HG03280 (cell line): Measurements from ENCODE around the gene COMT.

Source experiments
- ATAC-seq: cut with Tn5 transposase; IDR thresholded peaks from one replicate; pipeline ENCODE4 v1.9.1; 2021; ENCODE audit warnings: mild to moderate bottlenecking, moderate library complexity; ENCODE audit not compliant: unreplicated experiment

Gene COMT

DNA sequence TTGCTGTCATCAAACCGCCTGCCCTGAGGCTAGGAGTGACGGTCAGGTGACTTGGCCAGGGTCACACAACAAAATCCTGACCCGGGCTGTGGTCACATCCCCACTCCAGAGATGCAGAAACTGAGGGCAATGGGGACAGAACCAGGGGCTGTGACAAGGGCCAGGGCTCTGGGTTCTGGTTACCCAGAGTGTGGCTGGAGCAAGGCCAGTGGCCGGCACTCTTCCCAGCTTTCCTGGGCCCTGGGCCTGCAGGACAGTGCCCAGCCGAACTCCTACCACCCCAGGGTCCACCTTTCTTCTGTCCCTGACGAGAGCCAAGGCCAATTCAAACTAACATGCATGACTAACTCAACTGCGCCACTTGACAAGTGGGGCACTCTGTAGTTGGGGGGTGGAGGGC, 39.2 kb downstream of the COMT start:
- ATAC-seq, result no peak

DNA sequence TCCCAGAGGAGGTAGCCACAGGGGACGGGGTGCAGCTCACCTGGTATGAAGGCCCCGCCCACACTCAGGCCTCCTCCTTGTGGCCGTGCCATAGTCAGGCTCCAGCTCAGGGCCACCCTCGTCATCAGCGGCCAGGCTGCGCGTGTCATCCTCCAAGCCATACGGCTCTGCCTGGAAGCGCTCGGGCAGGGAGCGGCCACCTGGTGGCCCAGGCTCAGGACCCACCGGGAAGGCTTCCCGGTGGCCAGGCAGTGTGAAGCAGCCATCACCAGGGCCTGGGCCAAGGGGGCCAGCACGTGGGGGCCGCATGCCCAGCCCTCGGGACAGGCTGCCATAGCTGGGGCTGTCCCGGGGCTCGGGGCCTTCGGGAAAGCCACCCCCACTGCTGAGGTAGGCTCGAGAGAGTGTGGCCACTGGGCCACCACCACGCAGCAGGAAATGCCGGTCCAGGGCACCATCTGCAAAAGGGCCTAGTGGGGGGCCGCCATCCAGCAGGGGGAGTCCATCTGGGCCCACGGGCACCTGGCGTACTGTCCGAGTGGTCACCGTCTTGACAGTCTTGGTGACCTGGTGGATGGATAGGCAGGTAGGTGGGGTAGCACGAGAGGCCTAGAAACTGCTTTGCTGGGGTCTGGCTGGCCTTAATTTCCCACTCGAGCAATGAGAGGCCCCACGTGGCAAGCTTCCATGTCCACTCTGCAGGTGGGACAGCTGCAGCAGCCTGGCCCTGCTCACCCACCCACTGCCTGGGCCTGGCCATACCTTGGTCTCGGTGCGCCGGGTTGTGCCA, 39.8 kb downstream of the COMT start:
- ATAC-seq, result no peak

DNA sequence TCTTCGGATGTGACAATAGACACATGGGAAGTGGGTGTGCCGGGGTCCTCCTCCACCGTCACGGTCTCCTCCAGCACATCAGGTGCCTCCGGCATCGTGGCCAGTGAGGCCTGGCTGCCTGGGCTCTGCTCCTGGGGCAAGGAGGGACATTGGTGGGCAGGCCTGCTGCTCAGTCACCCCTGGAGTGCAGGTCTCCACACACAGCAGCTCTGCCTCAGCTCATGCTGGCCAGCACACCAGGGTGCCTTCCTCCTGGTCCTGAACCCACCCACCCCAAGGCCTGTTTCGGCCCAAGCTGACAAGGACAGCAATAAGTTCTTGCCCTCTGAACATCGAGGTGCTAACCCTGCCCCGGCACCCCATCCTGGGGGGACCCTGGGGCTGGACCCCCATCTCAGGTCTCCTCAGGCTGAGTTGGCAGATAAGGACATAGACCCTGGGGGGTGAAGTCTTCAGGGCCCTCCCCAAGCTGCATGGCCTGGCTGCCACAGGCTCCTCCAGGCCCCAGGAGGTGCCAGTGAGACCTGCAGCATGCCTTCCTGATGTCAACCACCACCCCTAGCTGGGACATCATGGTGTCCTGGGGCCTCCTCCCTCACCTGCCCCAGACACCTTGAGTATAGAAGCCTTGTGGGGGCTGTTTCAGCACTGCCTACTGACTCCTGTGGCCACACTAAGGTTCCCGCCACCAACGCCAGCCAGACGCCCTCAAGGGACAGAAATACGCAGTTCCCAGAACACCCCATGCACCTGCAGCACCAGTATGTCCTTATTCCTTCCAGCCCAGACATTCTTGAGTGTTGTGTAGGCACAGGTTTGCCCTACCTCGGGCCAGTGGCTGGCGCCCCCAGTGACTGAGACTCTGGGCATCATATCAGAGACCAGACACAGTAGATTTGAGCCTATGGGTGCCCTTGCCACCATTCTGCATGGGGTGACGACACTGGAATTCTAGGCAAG, 40.7 kb downstream of the COMT start:
- no peak for ATAC-seq

DNA sequence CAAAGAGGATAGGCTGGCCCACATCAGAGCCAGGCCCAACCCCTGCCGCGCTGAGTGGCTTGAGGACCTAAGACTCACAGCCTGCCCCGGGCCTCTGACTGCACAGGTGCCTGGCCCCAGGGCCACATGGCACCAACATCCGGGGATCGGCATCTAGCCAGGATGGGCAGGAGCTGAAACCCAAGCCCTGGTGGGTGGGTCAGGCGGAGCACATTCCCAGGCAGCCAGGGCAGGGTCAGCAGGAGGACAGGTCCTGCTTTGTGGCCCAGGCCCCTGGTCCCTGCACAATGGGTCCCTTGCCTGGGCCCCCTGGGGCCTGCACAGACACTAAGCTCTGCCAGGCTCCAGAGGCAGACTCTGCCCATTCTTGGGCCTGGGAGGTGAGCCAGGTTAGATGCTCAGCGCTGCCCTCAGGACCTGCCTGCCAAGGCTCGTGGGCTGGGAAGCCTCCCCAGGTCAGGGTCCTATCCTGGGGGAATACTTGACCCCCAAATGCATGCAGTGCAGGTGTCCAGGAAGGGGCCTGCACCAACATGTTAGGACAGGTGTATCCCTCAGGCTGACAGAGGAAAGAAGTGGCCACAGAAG, 41.5 kb downstream of the COMT start:
- no peak for ATAC-seq

DNA sequence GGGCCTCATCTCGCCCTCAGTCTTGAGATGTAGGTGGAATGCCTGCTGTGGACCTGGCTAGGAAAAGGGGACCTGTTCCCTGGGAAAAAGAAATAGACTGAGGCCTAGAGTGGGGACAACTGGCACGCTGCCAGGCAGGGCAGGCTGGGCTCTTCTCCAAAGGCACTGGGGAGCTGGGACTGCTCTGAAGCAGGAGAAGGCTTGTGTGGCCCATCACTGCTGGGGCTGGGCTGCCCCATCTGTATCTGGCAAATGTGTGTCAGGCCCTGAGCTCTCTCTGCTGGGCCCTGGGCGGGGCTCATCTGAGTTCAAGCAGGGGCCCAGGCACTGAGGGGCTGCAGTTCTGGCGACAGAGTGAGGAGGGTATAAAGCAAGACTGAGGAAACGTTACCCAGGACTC, 42.2 kb downstream of the COMT start:
- ATAC-seq, result no peak

DNA sequence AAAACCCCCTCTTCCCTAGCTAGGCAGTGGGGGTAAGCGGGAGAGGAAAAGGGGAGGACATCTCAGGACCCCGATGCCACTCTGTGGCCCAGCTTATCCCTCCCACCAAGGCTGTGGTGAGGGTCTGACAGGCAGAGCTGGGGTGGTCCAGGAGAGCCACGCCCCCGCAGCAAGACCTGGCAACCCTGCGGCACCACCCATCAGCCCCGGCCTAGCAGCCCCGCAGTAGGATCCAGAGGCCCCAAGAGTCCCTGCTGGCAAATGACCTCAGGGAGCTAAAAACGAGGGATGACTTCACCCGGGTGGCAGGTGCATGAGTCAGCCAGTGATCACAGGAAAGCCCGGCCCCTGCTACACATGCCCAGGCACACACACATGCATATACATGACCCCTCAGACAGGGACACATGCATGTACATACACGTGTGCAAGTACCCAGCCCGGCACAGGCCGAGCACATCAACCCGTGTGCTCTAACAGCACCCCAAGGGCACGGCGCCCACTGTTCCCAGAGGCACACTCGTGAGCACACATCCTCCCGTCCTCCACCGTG, 42.7 kb downstream of the COMT start:
- no peak for ATAC-seq

DNA sequence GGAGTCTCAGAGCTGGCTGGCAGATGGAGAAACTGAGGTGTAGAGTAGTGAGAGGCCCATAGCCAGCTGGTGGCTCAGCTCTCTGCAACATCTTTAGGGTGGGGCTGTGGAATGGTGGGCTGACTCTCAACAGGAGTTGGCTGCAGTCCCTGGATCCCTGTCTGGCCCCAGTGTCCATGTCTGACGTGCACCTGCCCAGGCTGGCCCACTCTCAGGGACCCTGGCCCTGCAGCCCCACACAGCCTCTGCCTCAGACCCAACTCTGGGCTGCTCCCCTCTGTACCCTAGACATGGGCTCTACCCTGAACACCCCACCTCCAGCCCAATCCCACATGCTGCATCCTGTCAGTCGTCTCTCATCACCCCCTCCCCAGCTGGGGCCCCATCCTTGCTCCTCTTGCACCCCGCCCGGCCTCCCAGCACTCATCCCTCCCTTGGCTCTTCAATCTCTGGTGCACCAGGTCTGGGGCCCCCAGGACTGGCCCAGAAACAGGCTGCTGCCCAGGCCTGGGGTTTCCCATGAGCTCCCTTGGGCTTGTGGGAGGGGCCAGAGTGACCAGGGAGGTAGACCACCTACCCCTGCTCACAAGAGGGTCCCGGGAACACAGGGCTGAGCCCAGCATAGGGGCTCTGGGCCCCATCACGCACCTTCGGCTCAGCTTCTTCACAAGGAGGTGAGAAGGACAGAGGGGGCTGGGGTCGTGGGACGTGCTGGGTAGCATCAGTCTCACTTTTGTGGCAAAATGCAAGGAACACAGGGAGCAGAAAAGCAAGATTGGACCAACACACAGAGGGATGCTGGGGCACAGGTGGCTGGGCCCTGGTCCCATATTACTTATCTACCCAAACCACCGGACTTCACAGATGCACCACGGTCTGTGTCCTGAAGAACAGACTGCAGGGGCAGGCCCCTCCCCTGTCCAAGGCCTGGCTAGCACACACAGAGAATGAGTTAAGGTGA, 43.6 kb downstream of the COMT start:
- no peak for ATAC-seq

DNA sequence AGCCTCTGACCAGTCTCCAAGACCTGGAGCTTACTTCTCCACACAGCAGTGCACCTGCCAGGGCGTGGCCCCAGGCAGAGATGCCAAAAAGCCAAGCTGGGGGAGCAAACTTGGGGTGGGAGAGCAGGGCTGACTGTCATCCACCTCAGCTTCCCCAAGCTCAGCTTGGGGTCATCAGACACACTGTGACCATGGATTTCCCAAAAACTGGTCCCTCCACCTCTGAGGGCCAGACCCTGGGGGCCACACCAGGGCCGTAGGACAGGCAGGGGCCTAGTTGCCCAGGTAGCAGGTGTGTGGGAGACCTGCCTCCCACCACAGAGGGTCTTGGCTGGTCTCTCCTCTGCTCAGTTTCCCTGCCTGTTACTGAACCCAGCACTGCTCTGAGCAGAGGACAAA, 44.4 kb downstream of the COMT start:
- ATAC-seq, result no peak

DNA sequence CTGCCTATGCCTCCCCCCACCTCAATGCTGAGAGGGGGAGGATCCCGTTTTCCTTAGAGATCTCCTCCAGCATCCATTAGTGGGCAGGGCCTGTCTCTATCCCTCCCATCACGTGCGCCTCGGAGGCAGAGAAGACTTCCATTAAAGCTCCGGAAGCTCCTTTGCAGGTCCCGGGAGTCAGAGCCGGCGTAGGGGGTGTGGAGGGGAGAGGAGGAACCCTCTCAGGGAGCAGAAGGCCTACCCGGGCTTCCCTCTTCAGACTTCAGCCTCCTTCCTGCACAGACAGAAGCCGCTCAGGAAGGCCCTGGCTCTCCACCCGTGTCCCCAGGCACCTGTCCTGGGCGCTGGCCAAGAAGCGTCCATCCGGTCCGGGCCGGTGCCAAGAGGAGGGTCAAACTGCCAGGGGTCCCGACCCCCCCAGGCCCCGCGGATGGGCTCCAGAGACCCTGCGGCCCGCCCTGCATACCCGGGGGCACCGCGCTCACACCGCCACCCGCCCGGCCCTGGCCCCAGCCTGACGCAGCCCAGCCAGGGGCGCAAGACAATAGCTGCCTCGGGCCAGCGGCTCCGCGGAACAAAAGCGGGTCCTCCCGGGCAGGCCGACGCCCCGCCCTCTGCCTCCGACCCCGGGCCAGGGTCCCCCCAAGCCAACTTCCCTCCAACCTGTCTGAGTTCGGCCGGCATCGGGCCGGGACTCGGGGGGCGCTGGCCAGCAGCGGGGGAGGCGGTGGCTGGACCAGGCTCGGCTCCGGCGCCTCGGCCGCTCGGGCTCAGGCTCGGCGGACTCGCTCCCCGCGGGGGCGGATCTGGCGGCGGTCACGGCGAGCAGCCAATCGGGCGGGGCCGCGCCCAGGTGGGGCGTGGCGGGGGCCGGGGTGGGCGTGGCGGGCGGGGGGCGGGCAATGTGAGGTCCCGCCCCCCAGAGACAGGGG, 45.1 kb downstream of the COMT start:
- ATAC-seq, result no peak

DNA sequence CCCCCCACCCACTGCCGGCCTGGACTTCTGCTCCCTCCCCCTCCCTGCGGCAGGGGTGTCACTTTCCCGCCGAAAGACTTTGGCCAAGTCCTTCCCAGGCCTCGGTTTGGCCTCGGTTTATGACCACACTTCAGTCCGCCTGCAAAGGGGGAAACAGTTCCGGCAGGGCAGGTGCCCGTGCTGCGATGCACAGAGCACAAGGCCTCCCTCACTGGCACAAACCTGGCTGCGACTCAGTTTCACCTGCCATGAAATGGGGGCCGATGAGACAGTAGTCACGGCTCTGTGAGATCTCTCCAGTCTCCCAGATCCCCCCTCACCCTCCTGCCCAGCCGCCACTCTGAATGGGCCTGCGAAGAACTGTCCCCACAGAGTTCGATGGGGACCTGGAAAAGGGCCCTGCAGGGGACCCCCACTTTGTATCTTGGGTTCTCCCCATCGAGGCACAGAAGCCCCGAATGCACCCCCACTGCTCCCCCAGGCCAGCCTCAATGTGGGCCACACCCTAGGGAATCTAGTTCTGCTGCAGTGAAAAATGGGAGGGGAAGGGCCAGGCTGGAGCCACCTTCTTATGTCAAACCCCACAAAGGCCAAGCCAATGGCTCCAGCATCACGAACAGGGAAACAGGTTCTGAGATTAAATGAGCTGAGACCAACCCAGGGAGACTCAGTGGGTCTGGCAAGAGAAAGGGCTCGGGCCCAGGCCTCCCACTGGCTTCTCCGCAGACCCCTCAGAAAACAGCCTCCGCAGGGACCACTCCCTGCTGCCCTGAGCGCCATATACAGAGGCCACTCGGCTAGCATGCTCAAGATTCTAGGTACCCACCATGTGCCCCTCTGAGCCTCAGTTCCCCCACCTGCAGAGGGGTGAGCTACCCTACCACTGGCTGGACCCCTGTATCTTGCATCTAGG, 46.1 kb downstream of the COMT start:
- no peak for ATAC-seq

DNA sequence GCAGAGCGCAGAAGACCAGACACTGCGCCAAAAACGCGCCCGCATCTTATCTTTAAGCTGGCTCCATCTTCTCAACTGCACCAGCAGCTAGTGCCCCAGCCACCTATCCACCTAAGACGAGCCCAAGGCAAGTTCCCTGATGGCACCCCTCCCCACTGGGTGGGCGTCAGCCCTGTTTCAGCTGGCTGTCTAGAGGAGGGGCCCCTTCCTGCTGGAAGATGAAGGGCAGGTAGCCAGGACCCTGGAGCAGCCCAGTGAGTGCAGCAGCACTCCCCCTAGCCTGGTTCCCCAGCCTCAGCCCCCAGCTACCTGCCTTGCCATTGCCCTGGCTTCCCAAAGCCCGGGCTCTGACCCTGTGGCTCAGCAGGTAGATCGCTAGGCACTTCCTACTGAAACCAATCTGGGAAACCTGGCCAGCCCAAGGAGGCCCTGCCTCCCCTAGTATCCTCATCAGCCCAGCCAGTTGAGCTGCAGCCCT, 46.8 kb downstream of the COMT start:
- ATAC-seq, result no peak

DNA sequence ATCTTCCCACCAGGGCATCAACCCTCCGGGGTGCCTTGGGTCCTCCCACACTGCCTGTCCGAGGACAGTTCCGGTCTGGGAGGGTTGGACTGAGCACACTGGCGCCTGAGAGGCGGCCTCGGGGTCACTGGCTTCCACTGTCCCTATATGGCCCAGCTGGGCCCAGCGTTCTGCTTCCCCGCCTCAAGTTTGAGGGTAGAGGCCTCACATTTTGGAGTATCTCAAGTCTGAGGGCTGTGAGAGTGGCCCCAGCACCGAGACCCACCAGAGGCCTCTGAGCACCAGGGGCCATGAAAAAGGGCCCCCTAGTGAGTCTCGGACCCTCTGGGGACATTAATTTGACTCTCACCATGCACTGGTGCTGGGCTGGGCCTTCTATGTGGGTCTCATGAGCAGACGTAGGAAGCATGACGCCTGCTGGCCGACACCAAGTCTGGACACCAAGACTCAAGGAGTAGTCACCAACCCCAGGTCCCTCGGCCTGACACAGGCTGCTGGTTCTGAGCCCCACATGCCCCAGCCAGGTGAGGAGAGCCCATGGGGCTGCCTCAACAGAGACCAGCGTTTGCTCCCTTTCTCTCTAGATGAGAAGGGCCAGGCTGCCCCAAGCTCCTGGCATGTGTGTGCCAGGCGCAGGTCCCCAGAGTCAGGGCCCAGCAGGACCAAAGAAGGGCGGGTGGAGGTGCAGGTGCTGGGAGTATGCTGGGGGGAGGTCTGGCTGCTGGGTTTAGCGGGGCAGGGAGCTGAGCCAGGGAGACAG, 47.6 kb downstream of the COMT start:
- ATAC-seq, result no peak

DNA sequence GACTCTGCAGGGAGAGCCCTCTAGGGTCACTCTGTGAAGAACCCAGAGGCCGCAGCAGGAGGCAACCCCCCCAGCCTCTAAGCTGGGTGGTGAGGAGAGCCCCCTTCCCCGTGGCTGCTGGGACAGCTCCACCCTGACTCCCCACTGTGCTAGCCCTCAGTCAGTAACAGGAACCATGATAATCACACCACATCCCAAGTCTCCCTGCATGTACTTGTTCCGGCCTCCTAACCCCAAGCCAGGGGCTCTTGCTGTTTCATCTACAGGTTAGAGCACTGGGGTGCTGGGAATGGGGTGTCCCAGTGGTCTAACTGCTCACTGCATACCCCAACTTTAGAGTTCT, 48.1 kb downstream of the COMT start:
- ATAC-seq, result no peak

DNA sequence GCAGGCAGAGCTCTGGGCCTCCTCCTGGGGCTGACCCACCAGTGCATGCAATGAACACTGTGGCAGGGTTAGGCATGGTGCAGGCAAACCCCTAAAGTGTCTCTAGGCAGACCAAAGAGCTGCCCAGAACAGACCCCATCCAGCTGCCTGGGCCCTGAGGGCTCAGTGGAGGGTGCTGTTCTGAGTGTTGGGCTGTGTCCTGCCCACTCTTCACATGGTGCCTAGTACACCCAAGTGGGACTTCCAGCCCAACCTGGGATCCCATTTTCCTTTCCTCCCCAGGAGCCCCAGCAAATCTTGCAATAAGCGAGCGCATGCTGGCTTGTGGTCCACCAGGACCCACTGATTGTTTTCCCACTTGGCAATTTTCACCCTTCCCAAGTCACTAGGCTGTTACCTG, 48.6 kb downstream of the COMT start:
- ATAC-seq, result no peak

DNA sequence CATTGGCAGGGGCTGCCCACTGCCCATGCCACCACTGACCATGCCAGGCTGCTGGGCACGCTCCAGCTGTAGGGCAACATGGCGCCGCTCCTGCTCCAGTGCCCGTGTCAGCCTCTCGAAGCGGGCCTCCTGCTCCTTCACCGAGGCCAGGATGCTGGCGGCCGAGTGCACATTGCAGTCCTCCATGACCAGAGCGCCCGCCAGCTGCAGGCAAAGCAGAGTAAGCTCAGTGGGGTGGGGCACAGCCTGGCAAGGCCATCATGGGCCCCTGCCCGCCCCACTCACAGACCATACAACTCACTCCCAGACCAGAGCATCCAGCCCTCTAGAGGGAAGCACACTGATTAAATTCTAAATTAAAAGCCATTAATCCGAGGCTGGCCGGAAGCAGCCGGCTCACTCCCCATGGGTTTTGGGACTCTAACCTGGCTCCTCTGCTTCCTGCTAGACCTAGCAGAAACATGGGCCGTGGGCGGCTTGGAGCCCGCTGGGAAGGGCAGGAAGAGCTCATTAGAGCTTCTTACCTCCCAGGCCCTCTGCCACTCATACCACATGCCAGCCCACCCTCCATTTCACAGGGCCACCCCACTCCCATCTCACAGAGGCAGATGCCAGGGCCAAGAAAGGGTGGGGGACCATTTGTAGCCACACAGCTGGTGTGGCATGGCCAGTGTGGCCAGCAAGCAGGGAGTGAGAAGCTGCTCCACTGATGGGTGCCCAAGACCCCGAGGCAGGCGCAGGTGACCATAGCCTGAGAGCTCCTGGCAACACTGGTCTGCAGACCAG, 49.2 kb downstream of the COMT start:
- ATAC-seq, result no peak

DNA sequence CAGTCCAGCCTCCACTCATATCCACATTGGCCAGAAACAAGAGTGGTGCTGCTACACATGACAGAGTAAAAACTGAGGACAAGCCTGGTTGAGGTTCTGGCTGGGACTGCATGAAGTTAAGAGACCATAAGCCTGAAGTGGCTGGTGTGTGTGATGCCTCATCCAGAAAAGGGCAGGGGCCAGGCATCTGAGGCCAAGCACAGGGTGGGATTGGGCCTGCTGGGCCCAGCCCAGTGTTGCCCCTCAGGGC, 49.7 kb downstream of the COMT start:
- ATAC-seq, result no peak
